Eye (tissue), 1 donor: ENCODE data around the gene PAPPA2.
A peak's percentile ranks its signal among the peaks of the same experiment; 100 is the strongest.

Experiments used
- DNase-seq: peaks from one replicate; pipeline ENCODE4 v3.0.0-alpha.2; 2015

The PAPPA2 gene

DNA sequence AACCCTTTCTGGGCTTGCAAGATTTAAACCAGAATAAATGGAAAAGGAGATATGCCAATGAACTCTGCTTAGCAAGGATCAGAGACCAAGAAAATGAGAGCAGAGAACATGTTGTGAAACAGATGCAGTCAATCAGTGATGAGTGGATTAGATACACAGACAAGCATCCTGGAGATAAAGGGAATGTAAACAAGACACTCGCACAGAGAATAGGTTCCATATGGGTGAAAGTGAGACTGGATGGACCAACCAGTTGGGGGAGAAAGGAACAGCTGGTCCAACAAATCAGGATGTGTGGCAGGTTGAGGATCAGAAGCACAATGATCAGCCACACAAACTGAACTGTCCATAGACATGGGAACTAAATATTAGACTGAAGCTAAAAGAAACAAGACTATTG is 363.3 kb downstream of the PAPPA2 start:
- peak; percentile 17 for DNase-seq

GRCh38 chr1:176829261-176829660 is 366.3 kb downstream of the PAPPA2 start:
- no peak for DNase-seq

DNA sequence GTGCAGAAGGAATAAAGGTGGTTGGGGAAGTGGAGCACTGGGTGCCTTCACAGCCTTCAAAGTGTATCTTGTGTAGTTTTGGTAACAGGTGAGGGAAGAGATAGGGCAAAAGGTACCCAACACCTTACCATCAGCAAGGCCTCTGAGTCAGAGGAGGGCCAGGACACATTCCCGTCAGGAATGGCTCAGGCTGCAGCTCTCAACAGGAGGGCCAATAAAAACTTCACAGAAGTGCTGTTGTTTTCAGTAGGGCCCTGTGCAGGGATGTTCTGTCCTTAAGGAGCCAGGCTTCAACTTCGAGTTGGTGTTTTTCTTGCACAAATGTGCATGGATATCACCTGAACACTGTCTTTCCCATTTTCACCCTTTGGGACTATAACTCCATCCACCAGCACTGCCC is 368.2 kb downstream of the PAPPA2 start:
- no peak for DNase-seq

DNA sequence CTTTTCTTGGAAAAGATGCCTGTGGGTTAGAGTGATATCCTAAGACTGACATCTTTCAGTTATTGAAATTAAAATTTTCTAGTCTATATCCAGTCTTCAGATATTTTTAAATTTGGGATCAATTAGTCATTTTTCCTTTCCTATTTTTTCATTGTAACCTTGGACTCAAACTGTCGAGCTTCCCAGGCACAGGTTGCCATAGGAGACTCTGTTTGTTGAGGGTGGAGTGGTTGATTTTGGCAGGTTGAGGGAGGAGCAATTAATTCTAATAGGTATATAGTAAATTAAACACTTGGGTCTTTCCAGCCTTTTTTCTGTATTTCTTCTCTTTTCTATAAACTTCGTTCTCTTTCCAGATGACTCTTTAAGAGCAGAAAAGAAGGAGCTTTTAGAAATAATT is 374.7 kb downstream of the PAPPA2 start:
- no peak for DNase-seq

DNA sequence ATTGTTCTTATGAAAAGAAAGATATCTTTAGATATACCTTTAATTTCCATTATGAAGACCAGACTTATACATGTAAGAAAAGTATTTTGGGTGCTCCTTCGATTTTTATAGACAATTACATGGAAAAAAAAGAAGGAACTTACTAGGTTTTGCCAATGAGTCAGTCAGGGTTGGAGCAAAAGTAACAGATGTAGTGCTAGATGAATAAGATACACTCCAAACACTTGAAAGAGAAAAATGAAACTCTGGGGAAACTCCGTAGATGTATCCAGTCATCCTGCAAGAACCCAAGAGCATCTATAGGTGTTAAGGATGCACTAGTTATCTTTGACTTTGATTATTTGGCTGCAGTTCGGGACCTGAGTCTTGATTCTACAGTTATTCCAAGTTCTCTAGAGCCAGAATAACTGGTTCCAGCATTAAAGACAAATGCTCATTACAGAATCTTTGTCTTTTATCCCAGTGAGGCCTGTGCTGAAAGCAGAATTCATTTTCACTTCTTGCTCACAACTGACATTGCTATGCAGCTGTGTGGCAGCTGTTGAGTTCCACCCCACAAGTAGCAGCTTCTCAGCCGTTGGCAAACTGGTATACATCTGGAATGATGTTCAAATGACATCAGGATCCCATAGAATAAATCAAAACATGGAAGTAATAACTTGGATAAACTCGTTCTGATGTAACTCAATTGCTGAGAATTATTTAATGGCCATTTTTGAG is 375.5 kb downstream of the PAPPA2 start:
- DNase-seq: peak; percentile 14

- no peak for DNase-seq
Observed at GRCh38 chr1:176839216-176839615, 376.2 kb downstream of the PAPPA2 start.

- no peak for DNase-seq
Observed at GRCh38 chr1:176841238-176841637, 378.3 kb downstream of the PAPPA2 start.

DNA sequence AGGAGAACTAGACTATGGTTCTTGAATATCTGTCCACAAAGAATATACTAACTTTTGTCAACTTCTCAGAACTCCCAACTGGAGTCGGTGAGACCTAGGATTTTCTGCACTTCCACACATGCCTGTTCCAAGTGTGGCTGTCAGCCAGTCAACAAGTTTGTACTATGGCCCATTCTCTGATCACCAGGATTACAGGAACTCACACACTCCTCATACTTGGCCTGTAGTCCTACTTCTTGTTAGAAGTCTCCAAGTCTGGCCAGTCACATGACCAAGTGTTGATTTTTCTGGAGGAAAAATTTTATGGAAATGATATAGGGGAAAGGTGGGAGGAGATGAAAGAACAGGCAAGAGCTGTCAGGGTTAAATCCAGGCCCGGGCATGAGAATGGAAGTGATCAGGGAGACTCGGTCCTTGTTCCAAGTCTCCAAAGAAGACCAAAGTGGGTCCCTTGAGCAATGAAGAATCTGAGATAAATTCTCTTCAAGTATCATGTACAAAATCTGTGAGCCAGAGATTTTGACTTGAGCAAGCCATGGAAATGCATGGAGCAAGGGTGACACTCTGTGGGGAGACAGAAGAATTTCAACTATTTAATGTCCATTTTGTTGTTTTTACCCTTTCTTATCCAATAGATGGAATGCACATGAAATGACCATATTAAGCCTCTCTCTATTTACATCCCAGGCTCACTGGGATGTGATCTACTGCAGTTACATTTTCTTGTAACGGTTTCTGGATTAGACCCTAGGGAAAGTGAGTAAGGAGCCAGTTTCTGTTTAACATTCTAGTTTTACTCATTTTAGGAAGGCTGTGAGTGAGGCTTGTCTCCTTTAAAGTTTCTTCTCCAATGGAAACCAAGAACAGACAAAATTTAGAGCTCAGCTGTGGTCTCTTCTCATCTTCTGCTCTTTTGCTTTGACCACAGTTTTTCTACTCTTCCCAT is 380.6 kb downstream of the PAPPA2 start:
- DNase-seq: peak; percentile 80

DNA sequence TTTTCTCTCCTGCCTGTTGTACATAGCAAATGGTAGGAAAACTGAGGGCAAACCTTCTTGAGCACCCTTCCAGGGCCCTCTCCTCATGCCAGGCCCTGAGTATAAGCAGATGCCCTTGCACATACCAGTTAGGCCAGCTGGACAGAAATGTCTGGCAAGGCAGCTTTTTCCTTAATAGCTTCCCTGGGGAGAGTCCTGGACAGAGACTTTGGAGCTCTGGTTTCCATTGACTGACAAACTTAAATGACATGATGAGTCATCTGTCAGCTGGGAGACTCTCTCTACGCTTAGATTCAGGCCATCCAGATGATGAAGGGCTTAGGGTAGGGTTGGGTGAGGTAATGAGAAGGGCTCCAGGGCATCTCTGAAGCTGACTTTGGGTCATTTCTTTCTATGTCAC is 384.1 kb downstream of the PAPPA2 start:
- no peak for DNase-seq

GRCh38 chr1:176849281-176849680 is 386.3 kb downstream of the PAPPA2 start:
- no peak for DNase-seq

- no peak for DNase-seq
Observed at GRCh38 chr1:176850871-176851270, 387.9 kb downstream of the PAPPA2 start.

DNA sequence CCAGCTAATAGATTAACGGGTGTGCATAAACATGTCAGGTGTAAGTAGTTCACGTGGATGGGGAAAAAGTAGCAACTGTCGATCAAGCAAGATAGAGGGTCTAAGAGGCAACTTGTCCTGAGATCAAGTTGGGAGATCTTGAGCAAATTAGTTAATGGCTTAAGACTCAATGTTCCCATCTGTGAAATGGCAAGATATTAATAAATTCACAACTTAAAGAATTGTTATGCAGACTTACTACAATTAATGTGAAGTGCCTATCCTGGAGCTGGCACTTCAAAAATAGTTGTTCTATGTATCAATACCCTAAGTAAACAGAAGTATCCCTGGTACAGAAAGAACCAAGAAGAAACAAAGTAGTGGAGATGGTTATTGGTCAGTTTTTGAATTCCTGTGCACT is 389.1 kb downstream of the PAPPA2 start:
- DNase-seq: no peak

DNA sequence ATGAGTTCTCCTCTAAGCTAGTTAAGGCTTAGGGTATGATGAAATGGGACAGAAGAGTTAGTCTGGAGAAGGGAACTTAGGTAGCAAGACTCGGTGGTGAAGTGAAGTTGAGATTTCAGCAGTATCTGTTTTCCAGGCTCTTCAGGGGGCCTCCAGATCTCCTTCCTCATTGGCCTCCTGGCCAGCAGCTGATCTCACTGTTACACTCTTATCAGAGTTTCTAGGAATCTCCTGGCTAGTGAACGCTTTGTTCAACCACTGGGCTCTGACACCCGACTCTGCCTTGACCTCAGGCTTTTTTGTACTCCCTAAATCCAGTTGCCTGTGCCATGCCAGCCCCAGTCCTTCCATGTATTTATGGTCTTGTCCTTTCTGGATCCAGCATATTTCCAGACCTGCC is 390.5 kb downstream of the PAPPA2 start:
- DNase-seq: no peak

- no peak for DNase-seq
Observed at GRCh38 chr1:176854121-176854520, 391.1 kb downstream of the PAPPA2 start.

DNA sequence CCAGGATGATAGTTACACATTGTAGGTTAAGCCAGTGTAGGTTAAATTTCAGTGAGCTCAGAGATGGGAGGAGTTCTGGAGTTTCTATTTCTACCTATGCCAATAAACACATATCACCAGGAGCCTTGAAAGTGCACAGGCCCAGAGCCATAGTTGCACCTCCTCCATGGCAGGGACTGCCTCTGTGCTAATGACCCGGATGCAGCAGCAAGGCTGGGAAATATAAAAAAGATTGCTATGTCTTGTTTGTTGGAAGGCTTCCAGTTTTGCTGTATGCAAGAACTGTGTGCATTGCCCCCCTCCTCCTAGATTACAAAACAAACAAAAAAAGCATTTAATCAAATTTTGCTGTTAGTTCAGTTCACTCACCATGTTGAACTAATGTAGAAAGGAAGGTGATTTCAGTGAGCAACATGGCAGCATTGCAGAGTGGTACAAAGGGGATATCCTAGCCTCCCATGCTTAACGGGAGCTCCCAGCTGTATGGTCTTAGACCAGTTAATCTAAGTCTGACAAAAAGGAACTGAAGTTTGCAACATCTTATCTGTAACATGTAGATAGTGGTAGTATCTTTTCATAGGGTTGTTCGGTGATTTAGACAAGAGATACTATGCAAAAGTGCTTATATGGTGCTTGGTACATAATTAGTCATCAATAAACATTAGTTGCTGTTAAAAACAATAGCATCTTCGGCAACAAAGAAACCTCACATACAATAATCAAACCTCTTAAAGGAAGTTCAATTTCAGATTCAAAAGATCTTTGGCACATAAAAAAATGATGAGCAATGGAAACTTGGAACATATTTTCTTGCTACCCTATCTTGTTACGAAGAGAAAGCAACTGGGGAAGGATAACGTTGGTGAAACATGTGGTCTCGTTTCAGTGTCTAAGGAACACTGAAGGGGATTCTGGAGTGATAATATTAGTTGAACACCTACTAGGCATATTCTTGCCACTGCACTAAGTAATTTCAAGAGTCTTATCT is 392.1 kb downstream of the PAPPA2 start:
- no peak for DNase-seq

DNA sequence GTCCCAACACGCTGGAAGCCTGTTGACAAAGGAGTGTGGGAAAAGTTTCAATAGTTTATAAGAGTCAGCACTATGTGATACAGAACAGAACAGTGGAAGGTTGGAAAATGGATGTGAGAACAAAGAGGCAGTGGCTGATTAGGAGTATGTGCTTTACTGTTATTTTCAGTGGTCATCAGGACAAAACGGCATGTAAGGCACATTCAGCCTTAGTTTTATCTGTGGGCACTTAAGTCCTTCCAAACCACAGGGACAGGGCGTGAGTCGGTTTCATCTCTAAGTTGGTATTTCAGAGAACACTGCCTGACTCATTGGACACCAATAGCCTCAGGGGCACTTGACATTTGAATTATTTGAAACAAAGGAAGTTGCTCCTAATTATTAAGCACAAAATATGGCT is 394.7 kb downstream of the PAPPA2 start:
- DNase-seq: no peak

GRCh38 chr1:176858433-176858916 is 395.5 kb downstream of the PAPPA2 start:
- DNase-seq: no peak

DNA sequence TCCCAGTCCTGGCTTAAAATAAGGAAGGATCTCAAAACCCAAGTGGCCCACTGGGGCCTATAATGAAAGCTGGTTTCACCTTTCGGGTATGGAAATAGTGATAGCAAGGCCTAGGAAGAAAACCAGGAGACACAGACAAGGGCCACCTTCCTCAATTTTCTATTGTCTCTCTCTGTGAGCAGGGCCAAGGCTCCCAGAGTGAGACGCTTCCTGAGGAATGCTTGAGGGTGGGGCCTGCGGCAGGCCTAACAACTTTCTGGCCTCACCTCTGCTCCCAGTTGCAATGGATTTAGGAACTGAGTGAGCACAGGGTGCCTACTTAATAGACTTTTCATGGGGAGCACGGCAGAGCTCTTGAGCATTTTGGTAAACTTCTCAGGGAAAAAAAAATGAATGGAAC is 400.6 kb downstream of the PAPPA2 start:
- DNase-seq: no peak

DNA sequence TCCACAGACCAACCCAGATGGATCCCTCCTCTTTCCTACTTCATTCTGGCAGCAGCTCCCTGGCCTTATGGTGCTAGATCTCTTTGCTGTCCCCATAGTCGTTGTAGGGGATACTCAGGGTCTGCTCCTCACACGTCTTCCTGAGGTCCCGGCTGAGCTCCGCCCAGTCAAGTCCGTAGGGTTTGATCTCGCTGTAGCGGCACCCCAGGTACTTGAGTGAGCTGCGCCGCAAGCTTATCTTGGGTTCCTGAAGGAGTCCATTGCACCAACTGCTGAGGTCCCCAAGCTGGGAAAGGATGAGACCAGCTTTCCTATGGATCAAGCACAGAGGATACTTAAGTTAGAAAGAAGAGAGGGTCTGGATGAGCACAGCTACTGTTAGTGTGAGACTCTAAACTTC is 401.2 kb downstream of the PAPPA2 start:
- no peak for DNase-seq

DNA sequence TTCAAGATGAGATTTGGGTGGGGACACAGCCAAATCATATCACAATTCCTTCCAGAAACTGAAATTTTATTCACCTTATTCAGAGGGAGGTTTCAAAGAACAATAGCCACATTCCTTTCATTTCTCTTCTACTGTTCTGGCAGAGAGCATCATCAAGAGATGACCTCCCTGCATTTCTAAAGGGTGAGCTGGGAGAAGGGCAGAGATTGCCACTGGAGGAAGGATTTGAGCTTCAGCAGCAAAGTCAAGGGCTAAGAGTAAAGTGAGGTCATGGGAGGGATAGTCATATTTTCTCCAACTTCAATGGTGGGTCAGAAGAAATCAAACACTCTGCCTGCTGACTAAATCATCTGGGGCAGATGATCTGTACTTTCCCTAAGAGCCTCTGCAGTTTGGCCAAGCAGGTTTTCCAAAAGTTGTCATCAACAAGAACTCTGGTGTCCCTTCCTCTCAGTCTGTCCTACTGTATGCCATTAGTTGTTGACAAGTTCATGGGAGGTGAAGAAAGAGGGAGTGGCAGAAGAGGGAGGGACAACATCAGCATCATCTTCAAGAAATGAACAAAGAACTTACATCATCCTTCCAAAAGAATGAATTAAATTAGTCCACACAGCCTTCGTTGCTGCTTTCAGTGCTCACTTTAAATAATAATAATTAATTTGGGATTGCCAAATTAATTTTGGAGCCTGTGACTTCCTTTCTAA is 403.2 kb downstream of the PAPPA2 start:
- no peak for DNase-seq

- DNase-seq: no peak
Observed at GRCh38 chr1:176869577-176869976, 406.6 kb downstream of the PAPPA2 start.

DNA sequence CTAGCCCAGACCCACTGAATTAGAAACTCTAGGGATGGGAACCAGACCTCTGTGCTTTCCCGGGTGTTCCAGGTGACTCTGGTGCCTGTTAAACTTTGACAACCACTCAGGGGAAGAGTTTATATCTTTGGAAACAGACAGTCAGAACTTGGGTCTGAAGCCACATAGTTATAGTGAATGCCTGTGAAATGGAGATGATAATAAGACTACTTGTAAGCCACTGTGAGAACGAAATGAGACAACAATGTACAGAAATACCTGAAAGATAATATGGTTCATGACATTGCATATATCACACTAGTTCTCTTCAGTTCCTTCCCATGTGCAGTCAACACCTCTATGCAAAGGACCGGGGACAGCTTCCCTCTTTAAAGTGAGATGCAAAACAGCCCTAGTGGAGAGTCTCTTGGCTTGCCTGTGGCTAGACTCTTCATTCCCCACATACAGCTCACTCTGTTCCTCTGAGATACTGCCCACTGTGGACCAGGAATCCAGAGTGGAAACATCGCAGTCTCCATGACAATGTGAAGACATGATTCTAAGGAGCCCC is 414.1 kb downstream of the PAPPA2 start:
- no peak for DNase-seq
